Osteoblast (primary cell): ENCODE results near the gene ATP2A3. TPM values are rescaled to one million over a fixed set of nuclear protein-coding genes. Genes with fewer than 3 reads are reported as not detected.
A peak's percentile ranks its signal among the peaks of the same experiment; 100 is the strongest.

Source experiments
- DNase-seq: peaks from one replicate; pipeline ENCODE4 v3.0.0; 2011; ENCODE audit warnings: low spot score, mixed read lengths; ENCODE audit not compliant: insufficient read length; ENCODE audit errors: missing footprints
- H2AFZ ChIP-seq: 2 replicates; pipeline ENCODE4 v1.6.0; 2011; ENCODE audit warnings: mild to moderate bottlenecking, low read length
- H3K27ac ChIP-seq: 2 replicates; pipeline ENCODE4 v1.5.1; 2011; ENCODE audit warnings: mild to moderate bottlenecking, low read depth, low read length, moderate library complexity
- H3K27me3 ChIP-seq: 2 replicates; pipeline ENCODE4 v1.6.0; 2012; ENCODE audit warnings: mild to moderate bottlenecking, control low read depth, inconsistent platforms, low read length, moderate library complexity; ENCODE audit not compliant: insufficient read depth
- H3K36me3 ChIP-seq: 2 replicates; pipeline ENCODE4 v1.5.1; 2011; ENCODE audit warnings: mild to moderate bottlenecking, low read length, control low read depth, moderate library complexity; ENCODE audit not compliant: insufficient read depth
- H3K4me1 ChIP-seq: 2 replicates; pipeline ENCODE4 v1.5.1; 2011; ENCODE audit warnings: mild to moderate bottlenecking, low read length, control low read depth, moderate library complexity; ENCODE audit not compliant: insufficient read depth
- H3K4me2 ChIP-seq: 2 replicates; pipeline ENCODE4 v1.6.0; 2011; ENCODE audit warnings: mild to moderate bottlenecking, low read length; ENCODE audit not compliant: insufficient read depth
- H3K4me3 ChIP-seq: fragments of 200-600 bp; sonication (generic); 3 replicates; pipeline ENCODE4 v1.5.1; 2012; ENCODE audit warnings: mild to moderate bottlenecking, low read length, inconsistent platforms; ENCODE audit not compliant: insufficient read depth
- H3K79me2 ChIP-seq: 2 replicates; pipeline ENCODE4 v1.6.0; 2012; ENCODE audit warnings: mild to moderate bottlenecking, low read length, control low read depth, inconsistent platforms; ENCODE audit not compliant: insufficient read depth
- H3K9me3 ChIP-seq: 2 replicates; pipeline ENCODE4 v1.5.1; 2011; ENCODE audit warnings: low read depth, low read length, control low read depth
- H4K20me1 ChIP-seq: 2 replicates; pipeline ENCODE4 v1.6.0; 2012; ENCODE audit warnings: mild to moderate bottlenecking, low read length, control low read depth; ENCODE audit not compliant: insufficient read depth
- CTCF ChIP-seq: IDR thresholded peaks from 2 replicates; pipeline ENCODE4 v1.5.1; 2011; ENCODE audit warnings: mild to moderate bottlenecking, low read depth, low read length, moderate library complexity; ENCODE audit errors: extremely low read depth
- total RNA-seq: library from RNA; depleted of rRNA; stranded (reverse); fragments of >200 nt; gene quantifications from 2 replicates; pipeline ENCODE4 v1.2.3, GENCODE V29; 2012

ATP2A3 gene
- total RNA-seq, 1 donor, result 1.4 TPM

- DNase-seq, result no peak
- Histone ChIP-seq H3K27ac (no peak overlapping the region), H3K4me1 (peaks cover 4% of the 10 kb centered on the region), H3K9me3 (no peaks in the 10 kb centered on the region), H3K27me3 (no peaks in the 10 kb centered on the region), H3K4me3 (no peak overlapping the region), H3K4me2 (no peak overlapping the region), H2AFZ (no peak overlapping the region), H3K79me2 (no peaks in the 10 kb centered on the region), H4K20me1 (no peaks in the 10 kb centered on the region), H3K36me3 (no peaks in the 10 kb centered on the region)
- no peak for TF ChIP-seq CTCF
These were observed 16.9 kb downstream of the ATP2A3 start for GRCh38 chr17:3947318-3947810.

GRCh38 chr17:3946711-3947235 lies 17.5 kb downstream of the ATP2A3 start:
- DNase-seq, result no peak
- Histone ChIP-seq H3K4me1 (peaks cover 4% of the 10 kb centered on the region), H4K20me1 (no peaks in the 10 kb centered on the region), H3K79me2 (no peaks in the 10 kb centered on the region), H3K4me3 (no peak overlapping the region), H3K4me2 (no peak overlapping the region), H2AFZ (no peak overlapping the region), H3K36me3 (no peaks in the 10 kb centered on the region), H3K27me3 (no peaks in the 10 kb centered on the region), H3K9me3 (no peaks in the 10 kb centered on the region), H3K27ac (no peak overlapping the region)
- TF ChIP-seq CTCF, result no peak

GRCh38 chr17:3944485-3945388 lies 19.5 kb downstream of the ATP2A3 start:
- H3K27ac ChIP-seq, result no peak overlapping the region
- H3K27me3 ChIP-seq, result no peaks in the 10 kb centered on the region
- H3K36me3 ChIP-seq, result no peaks in the 10 kb centered on the region
- peak overlapping the region; percentile 79 for H3K4me2 ChIP-seq
- no peaks in the 10 kb centered on the region for H3K79me2 ChIP-seq
- DNase-seq, result peak; percentile 98
- peak overlapping the region; percentile 77 for H2AFZ ChIP-seq
- H4K20me1 ChIP-seq, result no peaks in the 10 kb centered on the region
- peak overlapping the region; percentile 68 for H3K4me3 ChIP-seq
- no peak for TF ChIP-seq CTCF
- no peaks in the 10 kb centered on the region for H3K9me3 ChIP-seq
- H3K4me1 ChIP-seq, result peaks cover 4% of the 10 kb centered on the region

GRCh38 chr17:3943240-3943891 lies 20.9 kb downstream of the ATP2A3 start:
- Histone ChIP-seq H3K9me3 (no peaks in the 10 kb centered on the region), H3K4me1 (peaks cover 4% of the 10 kb centered on the region), H3K27me3 (no peaks in the 10 kb centered on the region), H3K27ac (no peak overlapping the region), H3K4me2 (no peak overlapping the region), H3K4me3 (no peak overlapping the region), H3K36me3 (no peaks in the 10 kb centered on the region), H2AFZ (no peak overlapping the region), H4K20me1 (no peaks in the 10 kb centered on the region), H3K79me2 (no peaks in the 10 kb centered on the region)
- DNase-seq, result no peak
- no peak for TF ChIP-seq CTCF
